SK-N-MC (cell line): Measurements from ENCODE around the gene ZDHHC1.

Experiments used
- DNase-seq: peaks from one replicate; pipeline ENCODE4 v3.0.0-alpha.2; 2011; ENCODE audit warnings: low read depth, low spot score
- H3K27ac ChIP-seq: fragments of 200-600 bp; sonication (generic); 2 replicates; pipeline ENCODE4 v1.5.1; 2016; ENCODE audit warnings: mixed run types
- H3K36me3 ChIP-seq: fragments of 200-600 bp; sonication (generic); 2 replicates; pipeline ENCODE4 v1.6.1; 2017; ENCODE audit warnings: antibody characterized with exemption, low read length, mixed read lengths; ENCODE audit not compliant: insufficient read depth
- H3K4me3 ChIP-seq: fragments of 200-600 bp; sonication (generic); 2 replicates; pipeline ENCODE4 v1.5.1; 2016
- H3K9ac ChIP-seq: fragments of 200-600 bp; sonication (generic); 2 replicates; pipeline ENCODE4 v1.8.0; 2017; ENCODE audit warnings: mixed run types, mixed read lengths; ENCODE audit not compliant: insufficient read length
- H3K9me3 ChIP-seq: fragments of 200-600 bp; sonication (generic); 2 replicates; pipeline ENCODE4 v1.6.1; 2017; ENCODE audit warnings: low read depth, mild to moderate bottlenecking, antibody characterized with exemption, low read length, moderate library complexity, mixed read lengths
- EZH2 ChIP-seq: fragments of 200-600 bp; sonication (generic); IDR thresholded peaks from one replicate; pipeline ENCODE4 v1.6.1; 2017; ENCODE audit warnings: antibody characterized with exemption
- FOXP2 ChIP-seq: optimal IDR thresholded peaks from 2 replicates; pipeline ENCODE3; 2011; ENCODE audit warnings: mild to moderate bottlenecking, moderate library complexity; ENCODE audit not compliant: insufficient read depth; ENCODE audit errors: extremely low read length, control extremely low read depth
- POLR2AphosphoS5 ChIP-seq: IDR thresholded peaks from 2 replicates; pipeline ENCODE4 v1.6.1; 2012; ENCODE audit warnings: mild to moderate bottlenecking, low read depth, low read length, borderline replicate concordance

The ZDHHC1 gene

DNA sequence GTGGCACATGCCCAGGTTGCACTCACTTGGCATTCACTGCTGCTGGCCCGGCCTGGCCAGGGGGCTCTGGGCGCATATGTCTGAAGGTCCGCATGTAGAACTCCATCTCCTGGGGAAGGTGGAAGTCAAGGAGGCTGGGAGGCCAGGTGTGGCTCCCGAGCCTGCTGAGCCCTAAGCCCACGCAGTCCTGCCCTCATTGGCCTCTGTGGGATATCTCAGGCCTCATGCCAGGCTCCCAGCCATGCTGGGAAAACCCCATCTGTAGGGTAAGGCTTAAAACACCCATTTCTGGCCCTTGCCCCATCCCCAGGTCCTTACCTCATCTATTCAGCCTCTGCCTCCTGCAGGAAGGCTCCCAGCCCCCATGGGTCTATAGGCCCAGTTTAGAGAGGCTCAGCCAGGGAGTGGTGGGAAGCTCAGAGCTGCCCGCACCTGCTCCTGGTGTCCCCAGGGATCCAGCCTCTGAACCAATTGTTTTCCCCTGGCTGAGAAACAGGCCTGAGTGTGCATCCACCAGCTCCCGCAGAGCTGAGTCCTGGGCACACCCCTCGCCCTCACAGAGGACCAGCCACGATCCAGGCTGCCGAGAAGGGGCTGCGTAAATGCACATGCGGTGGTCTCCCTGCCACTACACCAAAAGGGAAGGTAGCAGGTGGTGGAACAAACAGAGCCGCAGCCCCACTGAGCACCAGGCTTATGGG lies 20.7 kb downstream of the ZDHHC1 start:
- Histone ChIP-seq H3K9me3 (no peaks in the 10 kb centered on the region), H3K27ac (no peak overlapping the region), H3K9ac (no peak overlapping the region), H3K4me3 (no peak overlapping the region), H3K36me3 (no peaks in the 10 kb centered on the region)
- TF ChIP-seq POLR2AphosphoS5 (no peak), FOXP2 (no peak), EZH2 (no peak)
- DNase-seq, result no peak

DNA sequence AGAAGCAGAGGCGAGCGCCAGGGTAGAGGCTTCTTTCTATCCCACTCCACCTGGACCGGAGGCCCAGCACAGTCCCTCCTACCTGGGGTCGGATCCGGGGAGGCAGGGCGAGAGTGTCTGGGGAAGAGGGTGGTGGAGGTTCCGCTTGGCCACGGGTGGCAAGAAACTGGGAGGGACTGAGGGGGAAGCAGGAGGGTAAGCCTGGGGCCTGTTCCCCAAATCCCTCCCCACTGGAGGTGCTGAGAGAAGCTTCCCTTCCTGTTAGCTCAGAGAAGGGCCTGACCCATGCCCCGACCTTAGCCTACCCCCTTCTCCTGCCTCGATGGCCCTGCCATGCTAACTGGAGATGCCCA lies 21.2 kb downstream of the ZDHHC1 start:
- TF ChIP-seq POLR2AphosphoS5 (no peak), FOXP2 (no peak), EZH2 (no peak)
- Histone ChIP-seq H3K4me3 (no peak overlapping the region), H3K9me3 (no peaks in the 10 kb centered on the region), H3K9ac (no peak overlapping the region), H3K36me3 (no peaks in the 10 kb centered on the region), H3K27ac (no peak overlapping the region)
- no peak for DNase-seq

DNA sequence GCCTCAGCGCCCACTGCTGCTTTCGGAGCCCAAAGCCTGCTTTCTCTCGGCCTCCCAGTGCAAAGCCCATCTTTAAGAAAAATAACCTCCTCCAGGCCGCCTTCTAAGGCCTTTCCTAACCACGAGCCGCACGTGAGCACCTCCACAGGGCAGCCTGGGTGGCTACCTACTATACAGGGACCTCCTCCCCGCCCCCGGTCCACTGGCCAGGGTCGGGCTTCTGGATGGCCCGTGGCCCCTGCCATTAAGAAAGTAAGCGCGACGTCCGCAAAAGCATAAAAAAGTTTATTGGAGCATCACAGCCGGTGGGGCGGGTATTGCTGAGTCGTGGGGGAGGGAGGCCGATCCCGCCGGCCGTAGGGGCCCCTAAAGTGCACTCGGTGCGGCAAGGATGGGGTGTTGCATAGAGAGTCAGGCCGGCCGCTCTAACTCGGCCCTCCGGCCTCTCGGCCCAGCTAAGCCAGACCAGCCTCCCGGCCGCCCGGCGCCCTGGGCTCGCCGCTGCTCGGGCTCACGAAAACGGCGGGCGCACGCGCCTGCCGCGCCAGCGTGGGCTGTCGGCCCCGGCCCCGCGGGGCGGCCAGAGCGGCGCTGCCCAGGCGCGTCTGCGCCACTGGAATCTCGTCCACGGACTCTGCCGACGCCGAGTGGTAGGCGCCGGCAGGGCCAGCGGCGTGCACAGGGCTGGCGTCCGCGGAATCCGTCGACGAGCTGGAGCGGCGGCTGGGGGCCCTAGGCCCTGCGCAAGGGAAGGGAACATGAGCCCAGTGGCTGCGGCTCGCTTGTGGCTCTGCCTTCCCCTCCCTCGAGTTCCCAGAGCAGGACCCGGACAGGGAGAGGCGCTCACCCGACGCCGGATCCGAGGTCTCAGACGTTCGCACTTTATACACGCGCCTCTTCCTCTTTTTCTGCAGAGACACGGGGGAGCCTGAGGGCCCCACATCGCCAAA lies 21.8 kb downstream of the ZDHHC1 start:
- H3K9ac ChIP-seq, result no peak overlapping the region
- H3K27ac ChIP-seq, result no peak overlapping the region
- no peak for TF ChIP-seq POLR2AphosphoS5
- no peak for TF ChIP-seq EZH2
- no peak for TF ChIP-seq FOXP2
- H3K9me3 ChIP-seq, result no peaks in the 10 kb centered on the region
- H3K36me3 ChIP-seq, result no peaks in the 10 kb centered on the region
- H3K4me3 ChIP-seq, result no peak overlapping the region
- no peak for DNase-seq

DNA sequence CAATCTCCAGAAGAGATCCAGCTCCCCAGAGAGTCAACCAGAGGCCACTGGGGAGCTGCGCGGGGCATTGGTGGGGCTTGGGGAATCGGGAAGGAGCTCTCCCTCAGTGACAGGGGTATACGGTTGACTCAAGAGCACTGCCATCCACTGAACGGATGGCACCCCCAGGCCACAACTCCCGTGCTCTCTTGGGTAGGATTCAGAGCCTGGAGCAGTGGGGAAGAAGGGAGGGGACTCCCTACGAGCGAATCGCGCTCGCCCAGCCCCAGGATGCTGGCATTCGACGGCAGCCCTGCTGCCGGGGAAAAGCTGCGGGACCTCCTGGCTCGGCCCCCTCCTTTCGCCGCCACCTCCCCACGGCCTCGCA lies 22.5 kb downstream of the ZDHHC1 start:
- DNase-seq, result no peak
- TF ChIP-seq EZH2 (no peak), FOXP2 (no peak), POLR2AphosphoS5 (no peak)
- no peak overlapping the region for H3K9ac ChIP-seq
- no peaks in the 10 kb centered on the region for H3K36me3 ChIP-seq
- no peak overlapping the region for H3K27ac ChIP-seq
- no peaks in the 10 kb centered on the region for H3K9me3 ChIP-seq
- H3K4me3 ChIP-seq, result no peak overlapping the region; the same call in 1 of the 2 replicates

DNA sequence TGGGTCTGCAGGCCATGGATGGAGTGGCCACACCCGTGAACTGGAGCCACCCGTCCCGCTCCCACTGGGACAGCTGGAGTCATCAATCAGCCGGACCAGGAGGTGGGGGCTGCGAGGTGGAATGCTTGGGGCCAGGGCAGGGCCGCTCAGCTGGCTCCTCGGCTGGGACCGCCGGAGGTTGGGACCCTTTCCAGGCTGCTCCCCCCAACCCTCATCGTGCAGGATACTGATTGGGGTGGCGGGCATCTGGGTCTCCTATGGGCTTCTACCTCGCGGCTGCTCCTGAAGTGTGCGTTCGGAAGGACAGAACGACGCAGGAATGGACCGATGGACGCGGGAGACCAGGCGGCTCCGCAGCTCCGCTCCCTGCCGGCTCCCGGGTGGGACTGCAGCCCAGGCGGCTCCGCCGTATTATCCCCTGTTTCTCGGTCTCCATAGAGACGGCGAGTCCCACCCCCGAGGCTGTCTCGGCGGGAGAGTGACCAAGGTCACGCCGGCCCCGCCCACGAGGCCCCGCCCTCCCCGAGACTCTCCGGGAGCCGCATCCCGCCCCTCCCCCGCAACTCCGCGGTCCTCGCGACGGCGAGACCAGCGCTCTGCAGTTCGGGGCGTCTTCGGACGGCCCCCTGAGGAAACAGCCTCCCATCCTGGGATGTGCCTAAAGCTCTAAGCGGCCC lies 23.0 kb downstream of the ZDHHC1 start, which contains the start of gene TPPP3:
TSS of gene TPPP3 (minus strand) at position 388 of the 677 bp plus-strand sequence. CDS start 2,387 bp downstream, outside the sequence.
- Histone ChIP-seq H3K36me3 (no peaks in the 10 kb centered on the region), H3K4me3 (no peak within 1 kb of the TSS; the same call in 1 of the 2 replicates), H3K9me3 (no peaks in the 10 kb centered on the region), H3K9ac (no peak within 1 kb of the TSS), H3K27ac (no peak within 1 kb of the TSS)
- no peak for DNase-seq
- TF ChIP-seq POLR2AphosphoS5 (no peak), EZH2 (no peak), FOXP2 (no peak)

DNA sequence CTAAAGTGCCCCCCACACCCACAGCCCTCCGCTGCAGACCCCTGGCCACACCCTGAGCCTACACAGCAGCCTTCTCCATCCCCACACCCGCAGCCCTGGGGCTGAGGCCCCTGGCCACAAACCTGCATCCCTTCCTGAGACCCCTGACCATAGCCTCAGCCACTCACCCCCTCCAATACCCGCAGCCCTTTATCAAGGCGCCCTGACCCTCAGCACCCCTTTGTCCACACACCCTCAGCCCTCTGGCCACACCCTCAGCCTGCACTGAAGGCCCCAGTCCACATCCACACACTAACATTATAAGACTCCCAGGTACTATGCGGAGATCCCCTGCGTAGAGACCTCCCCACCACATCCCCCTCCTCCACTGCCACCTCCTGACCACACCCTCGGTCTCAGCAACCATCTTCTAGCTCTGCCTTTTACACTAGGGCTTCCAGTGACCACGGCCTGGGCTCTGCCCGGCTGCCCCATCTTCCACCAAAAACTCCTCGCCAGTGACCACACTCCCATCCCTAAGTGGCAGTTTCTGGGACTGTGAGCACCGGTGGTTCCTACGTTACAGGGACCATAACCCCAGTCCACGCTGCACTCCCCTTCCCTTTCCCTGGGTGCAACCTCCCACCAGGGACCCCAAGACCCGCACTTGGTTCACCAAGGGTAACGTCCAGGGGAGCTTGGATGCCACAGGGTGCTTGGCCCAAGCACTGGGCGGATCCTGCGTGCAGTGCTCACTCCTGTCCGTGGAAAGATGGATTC lies 23.8 kb downstream of the ZDHHC1 start:
- no peak for DNase-seq
- Histone ChIP-seq H3K36me3 (no peaks in the 10 kb centered on the region), H3K27ac (no peak overlapping the region), H3K4me3 (no peak overlapping the region), H3K9me3 (no peaks in the 10 kb centered on the region), H3K9ac (no peak overlapping the region)
- no peak for TF ChIP-seq FOXP2
- TF ChIP-seq POLR2AphosphoS5, result no peak
- TF ChIP-seq EZH2, result no peak

DNA sequence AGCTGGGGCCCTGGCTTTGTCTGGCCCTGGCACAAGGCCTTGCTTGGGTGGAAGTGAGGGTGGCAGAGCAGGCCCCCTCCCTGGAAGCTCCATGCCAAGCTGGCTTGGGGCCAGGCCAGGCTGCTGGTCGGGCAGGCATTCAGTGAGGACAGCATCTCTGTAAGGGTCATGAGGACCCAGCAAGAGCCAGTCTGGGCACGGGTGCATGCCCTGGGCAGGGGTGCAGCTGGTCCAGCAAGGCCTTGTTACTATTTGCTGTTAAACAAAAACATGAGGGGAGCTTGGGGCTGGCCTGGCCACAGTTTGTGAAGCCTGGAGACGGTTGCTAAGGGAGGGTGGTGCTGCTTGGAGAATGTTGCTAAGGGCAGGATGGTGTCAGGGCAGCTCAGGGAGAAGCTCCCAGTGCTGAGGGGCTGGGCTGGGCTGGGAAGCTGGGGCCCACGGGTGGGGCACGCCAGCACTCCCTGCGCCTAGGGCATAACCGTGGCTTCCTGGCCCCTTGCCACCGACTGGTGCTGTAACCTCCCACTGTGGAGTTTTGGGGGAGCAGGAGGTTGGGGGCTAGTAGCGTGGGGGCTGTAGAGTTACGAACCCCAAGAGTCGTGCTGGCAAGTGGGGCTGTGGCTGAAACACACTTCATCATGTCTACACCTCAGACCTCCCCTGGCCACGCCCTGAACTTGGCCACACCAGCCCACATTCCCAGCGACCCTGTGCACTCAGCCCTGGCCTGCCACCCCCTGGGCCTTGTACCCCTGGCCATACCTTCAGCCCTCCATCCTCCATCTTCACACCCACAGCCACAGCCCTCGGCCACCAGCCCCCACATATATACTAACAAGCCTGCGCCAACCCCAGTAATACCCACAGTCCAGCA lies 24.6 kb downstream of the ZDHHC1 start:
- no peaks in the 10 kb centered on the region for H3K9me3 ChIP-seq
- H3K4me3 ChIP-seq, result no peak overlapping the region
- H3K36me3 ChIP-seq, result no peaks in the 10 kb centered on the region
- no peak for DNase-seq
- no peak for TF ChIP-seq POLR2AphosphoS5
- no peak for TF ChIP-seq FOXP2
- no peak overlapping the region for H3K27ac ChIP-seq
- no peak overlapping the region for H3K9ac ChIP-seq
